Stimulated activated CD8-positive, alpha-beta memory T cell treated with anti-CD3 and anti-CD28 coated beads, Interleukin-12 subunit alpha, Interleukin-12 subunit beta, amount 100 ng/mL, for 1 hour (primary cell): ENCODE measurements around the gene NUDT22.

Source experiments
- DNase-seq: peaks from one replicate; pipeline ENCODE4 v3.0.0-alpha.2; 2020; ENCODE audit warnings: low read depth

Gene NUDT22

GRCh38 chr11:64206457-64207255 lies 19.4 kb upstream of the NUDT22 start, which contains the start of gene FERMT3:
TSS of gene FERMT3 (plus strand) at chr11:64206721. CDS start at chr11:64207365, 644 bp downstream.
- DNase-seq = no peak

- peak; percentile 58 for DNase-seq
Observed at GRCh38 chr11:64207256-64208085, 18.6 kb upstream of the NUDT22 start.

GRCh38 chr11:64208086-64208795 lies 17.8 kb upstream of the NUDT22 start:
- no peak for DNase-seq

- no peak for DNase-seq
Observed at GRCh38 chr11:64208796-64209562, 17.1 kb upstream of the NUDT22 start.

GRCh38 chr11:64209563-64209843 lies 16.6 kb upstream of the NUDT22 start:
- DNase-seq = no peak

- no peak for DNase-seq
Observed at GRCh38 chr11:64210301-64211020, 15.6 kb upstream of the NUDT22 start.

GRCh38 chr11:64211181-64211872 lies 14.7 kb upstream of the NUDT22 start:
- DNase-seq = no peak

- no peak for DNase-seq
Observed at GRCh38 chr11:64216879-64217278, 9.2 kb upstream of the NUDT22 start.

- no peak for DNase-seq
Observed at GRCh38 chr11:64218628-64219353, 7.3 kb upstream of the NUDT22 start.

- no peak for DNase-seq
Observed at GRCh38 chr11:64219354-64219684, 6.8 kb upstream of the NUDT22 start.

GRCh38 chr11:64219755-64220154 lies 6.3 kb upstream of the NUDT22 start:
- DNase-seq = no peak

GRCh38 chr11:64220271-64220670 lies 5.8 kb upstream of the NUDT22 start:
- no peak for DNase-seq

GRCh38 chr11:64220798-64221197 lies 5.3 kb upstream of the NUDT22 start:
- DNase-seq = no peak

GRCh38 chr11:64222651-64223000 lies 3.4 kb upstream of the NUDT22 start:
- no peak for DNase-seq

- no peak for DNase-seq
Observed at GRCh38 chr11:64223001-64223651, 2.9 kb upstream of the NUDT22 start.

GRCh38 chr11:64224151-64224890 lies 1.8 kb upstream of the NUDT22 start:
- DNase-seq = no peak

GRCh38 chr11:64224891-64225607 lies 1.0 kb upstream of the NUDT22 start:
- DNase-seq = no peak

- no peak for DNase-seq
Observed at GRCh38 chr11:64226507-64227051, 505 bp downstream of the NUDT22 start.
